Ovary (tissue), 3 donors: ENCODE results near the gene DVL1.

Experiments used
- CTCF ChIP-seq, 3 donors: fragments of 450-650 bp in 2 of 3; fragments of 200-600 bp in 1 of 3; IDR thresholded peaks; one replicate each; pipeline versions ENCODE4 v1.5.1 to v1.8.0; 2016 to 2022; ENCODE audit warnings: antibody characterized with exemption in 3 of 3, mild to moderate bottlenecking in 1 of 3
- EP300 ChIP-seq: sonication (generic); formaldehyde crosslinking; IDR thresholded peaks from one replicate; pipeline ENCODE4 v1.6.1; 2017; ENCODE audit warnings: antibody characterized with exemption
- donor health status: DM: no; HTN: no; CAD: no.

DNA sequence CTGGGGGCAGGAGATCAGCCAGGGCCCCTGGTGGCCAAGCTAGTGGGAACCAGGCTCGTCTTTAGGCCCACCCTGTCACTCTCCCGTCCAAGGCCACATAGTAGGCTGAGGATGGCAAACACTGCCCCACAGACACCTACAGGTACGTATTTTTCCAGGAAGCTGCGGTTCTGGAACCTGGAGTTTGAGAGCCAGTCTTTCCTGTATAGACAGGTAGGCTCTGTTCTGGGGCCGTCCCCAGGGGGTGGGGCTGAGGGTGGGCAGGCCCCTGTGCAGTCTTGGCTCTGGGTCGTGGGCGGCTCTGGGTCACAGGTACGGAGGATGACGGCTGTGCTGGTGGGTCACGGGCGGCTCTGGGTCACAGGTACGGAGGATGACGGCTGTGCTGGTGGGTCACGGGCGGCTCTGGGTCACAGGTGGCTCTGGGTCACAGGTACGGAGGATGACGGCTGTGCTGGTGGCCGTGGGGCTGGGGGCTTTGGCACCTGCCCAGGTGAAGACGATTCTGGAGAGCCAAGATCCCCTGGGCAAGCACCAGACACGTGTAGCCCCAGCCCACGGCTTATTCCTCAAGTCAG is 38.7 kb downstream of the DVL1 start:
- TF ChIP-seq CTCF (IDR thresholded peaks at IDR 0.05), result no peak
- TF ChIP-seq EP300, result no peak
